Left lobe of liver (tissue), 2 donors: ENCODE measurements around the gene NAIF1. TPM values are rescaled to one million over a fixed set of nuclear protein-coding genes. Genes with fewer than 3 reads are reported as not detected.
A peak's percentile ranks its signal among the peaks of the same experiment; 100 is the strongest.
"Not testable (repeated sequence)": the region's sequence is repeated elsewhere in the genome, so short reads cannot be mapped to it uniquely, and the experiment has no call there.

Experiments used
- ATAC-seq: fragments of 200-7000 bp; cut with Tn5 transposase; one replicate; pipeline ENCODE4 v1.9.1; 2020; ENCODE audit warnings: mild to moderate bottlenecking, moderate library complexity
- DNase-seq: peaks from one replicate; pipeline ENCODE4 v3.0.0-alpha.2; 2020; ENCODE audit warnings: low spot score
- total RNA-seq: library from RNA; stranded (reverse); gene quantifications from one replicate; pipeline ENCODE4 v1.2.1, GENCODE V29; 2021
- donor health status: DM: no; HTN: no; CAD: no; lungs with moderate emphysema.
- donor health status: DM: no; HTN: yes; CAD: no.

NAIF1 gene
- total RNA-seq, 1 donor from 2014 or later = 6.3 TPM

DNA sequence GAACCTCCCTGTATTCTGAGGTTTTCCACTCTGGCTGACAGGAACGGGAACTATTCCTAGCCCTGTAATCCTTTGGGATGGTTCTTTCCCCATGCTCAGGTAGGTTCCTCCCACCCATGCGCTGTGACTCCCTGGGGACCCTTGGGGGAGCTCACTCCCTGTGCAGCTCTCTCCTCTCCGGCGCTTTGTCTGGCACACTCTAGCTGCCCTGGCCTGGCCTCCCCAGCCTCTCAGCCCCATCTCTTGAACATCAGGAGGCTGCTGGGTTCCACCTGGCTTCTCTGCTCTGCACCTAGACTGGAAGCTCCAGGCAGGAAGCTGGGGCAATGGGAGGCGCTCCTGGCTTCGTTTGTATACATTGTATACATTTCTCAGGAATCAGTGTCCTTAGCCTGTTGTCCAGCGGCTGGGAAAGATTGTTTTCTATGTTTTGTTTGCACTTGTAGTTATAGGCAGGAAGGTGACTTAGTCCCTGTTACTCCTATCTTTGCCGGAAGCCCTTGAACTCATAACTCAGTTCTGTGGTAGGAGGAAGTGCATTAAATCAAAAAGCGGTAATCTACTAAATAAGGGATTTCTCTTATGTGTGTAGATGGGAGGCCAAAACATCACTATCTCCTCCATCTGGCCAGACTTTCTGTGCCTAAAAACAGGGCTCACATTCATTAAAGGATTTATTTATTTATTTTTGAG, 21.3 kb upstream of the NAIF1 start:
- no peak for ATAC-seq
- DNase-seq = no peak

DNA sequence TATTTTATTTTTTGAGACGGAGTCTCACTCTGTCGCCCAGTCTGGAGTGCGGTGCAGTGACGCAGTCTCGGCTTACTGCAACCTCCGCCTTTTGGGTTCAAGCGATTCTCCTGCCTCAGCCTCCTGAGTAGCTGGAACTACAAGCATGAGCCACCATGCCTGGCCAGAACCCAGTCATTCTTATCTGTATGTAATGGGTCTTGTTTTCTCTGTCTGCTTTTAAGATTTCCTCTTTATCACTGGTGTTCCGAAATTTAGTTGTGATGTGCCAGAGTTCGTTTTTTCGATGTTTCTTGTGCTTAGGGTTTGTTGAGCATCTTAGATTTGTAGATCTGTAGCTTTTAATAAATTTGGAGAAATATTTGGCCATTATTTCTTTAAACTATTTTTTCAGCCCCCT, 20.1 kb upstream of the NAIF1 start:
- DNase-seq = no peak
- ATAC-seq = no peak

DNA sequence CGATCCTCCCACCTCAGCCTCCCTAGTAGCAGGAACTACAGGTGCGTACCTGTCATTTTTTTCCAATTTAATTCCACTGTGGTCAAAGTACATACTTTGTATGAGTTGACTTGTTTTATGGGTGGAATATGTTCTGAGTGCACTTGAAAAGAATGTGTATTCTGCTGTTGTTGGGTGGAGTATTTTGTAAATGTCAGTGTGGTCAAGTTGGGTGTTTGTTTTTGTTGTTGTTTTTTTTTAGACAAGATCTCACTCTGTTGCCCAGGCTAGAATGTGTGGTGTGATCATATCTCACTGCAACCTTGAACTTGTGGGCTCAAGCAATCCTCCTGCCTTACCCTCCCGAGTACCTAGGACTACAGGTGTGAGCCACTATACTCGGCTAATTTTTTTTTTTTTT, 18.8 kb upstream of the NAIF1 start:
- no peak for DNase-seq
- ATAC-seq = no peak

DNA sequence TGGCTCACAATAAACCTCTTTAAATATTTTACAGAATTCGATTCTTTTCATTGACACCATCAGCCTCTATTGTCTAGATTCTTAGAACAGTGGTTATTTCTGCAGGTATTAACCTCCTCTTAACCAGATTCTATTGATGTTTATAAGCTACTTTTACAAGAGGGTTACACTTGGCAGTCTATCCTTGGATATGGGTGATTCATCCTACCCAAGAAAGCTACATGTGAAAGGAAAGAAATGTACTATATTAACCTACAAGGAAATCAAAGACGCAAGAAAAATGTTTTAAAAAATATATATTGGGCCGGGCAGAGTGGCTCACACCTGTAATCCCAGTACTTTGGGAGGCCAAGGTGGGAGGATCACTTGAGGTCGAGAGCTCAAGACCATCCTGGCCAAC, 17.6 kb upstream of the NAIF1 start:
- DNase-seq (no peak), ATAC-seq (no peak)

DNA sequence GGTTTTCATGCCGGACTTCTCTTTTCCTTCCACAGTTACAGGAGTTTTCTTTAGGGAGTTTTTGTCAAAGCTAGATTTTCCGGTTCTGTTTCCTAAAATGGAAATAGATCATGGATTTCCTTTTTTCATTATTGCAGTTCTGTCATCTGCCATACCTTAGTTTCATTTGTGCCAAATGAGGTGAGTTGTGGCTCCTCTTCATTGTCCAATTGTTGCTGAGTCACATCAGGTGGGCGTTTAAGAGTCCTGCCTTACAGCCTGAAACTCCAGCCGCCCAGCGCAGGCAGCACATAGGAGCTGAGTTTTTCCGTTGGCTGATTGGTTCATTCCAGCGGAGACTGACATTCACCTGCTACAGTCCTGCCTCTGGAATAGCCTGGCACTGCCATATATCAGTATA, 15.0 kb upstream of the NAIF1 start:
- ATAC-seq = no peak

DNA sequence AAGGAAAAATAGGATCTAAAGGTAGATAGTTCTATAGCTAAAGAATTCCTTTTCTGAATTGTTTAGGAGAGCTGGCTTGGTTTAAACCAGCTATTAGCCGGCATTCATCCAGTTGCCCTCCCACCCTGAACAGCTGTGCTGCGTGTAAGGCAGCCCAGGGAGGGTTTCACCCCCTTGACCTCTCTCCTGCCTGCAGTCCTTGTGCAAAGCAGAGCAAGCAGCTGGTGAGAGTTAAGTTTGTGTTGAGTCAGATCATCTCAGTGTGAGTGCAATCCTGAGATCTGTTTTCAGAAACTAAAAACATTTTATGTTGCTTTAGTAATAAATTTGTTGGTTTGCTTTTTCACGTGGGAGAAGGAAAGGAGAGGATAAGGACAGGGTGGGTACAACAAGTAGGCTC, 13.9 kb upstream of the NAIF1 start:
- DNase-seq (peak; percentile 39), ATAC-seq (no peak)

More for the DNA sequence above, 15.0 kb upstream of the NAIF1 start:
- DNase-seq = no peak

DNA sequence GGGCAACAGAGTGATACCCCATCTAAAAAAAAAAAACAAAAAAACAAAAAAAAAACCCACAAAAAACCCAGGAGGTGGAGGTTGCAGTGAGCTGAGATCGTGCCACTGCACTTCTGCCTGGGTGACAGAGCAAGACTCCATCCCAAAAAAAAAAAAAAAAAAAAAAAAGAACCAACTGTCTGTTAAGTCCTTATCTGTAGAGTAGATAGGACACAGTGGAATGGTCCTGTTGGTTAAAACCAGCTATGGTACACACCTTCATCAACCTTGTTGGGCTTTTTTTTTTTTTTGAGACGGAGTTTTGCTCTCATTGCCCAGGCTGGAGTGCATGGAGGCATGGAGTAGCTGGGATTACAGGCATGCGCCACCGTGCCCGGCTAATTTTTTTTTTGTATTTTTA, 13.1 kb upstream of the NAIF1 start:
- DNase-seq (no peak), ATAC-seq (no peak)

DNA sequence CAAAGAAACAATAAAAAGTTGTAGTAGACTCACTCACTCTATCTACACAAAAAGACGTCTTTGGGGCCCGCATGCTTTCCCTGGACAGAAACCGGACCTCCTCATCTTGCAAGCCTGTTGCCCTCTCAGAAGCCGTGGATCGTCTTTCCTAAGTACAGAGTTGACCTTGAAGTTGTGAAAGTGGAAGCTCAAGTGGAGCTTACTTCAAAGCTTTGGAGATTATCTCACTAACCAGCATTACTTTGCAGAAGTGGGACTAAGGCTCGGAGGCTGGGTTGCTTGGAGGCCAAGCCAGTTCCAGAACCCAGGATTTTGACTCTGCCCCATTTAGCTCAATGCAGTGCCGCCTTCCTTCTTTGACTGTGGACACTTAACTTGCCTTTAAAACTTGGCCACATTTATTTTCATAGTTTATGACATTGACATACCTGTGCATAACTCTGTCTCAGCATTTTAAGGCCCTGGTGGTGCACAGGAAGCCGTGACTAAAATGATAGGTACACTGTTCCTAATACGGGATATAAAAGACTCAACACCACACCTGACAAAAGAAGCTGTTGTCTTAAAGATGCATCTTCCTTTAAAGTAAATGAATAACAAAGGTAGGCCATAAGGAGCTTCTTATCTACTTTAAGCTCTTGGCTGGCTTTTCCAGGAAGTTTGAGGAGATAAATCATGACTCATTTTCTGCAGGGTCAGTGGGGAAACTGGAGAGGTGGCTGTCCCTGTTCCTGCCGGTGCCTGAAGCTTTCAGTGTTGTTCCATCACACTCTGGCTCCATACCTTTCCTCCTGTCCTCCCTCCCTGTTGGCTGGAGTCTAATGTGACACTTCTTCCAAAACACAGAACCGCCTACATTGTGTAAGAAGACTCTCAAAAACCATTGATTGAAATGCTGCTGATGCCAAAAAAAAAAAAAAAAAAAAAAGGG, 11.6 kb upstream of the NAIF1 start:
- ATAC-seq = peak; percentile 87
- DNase-seq = peak; percentile 66

DNA sequence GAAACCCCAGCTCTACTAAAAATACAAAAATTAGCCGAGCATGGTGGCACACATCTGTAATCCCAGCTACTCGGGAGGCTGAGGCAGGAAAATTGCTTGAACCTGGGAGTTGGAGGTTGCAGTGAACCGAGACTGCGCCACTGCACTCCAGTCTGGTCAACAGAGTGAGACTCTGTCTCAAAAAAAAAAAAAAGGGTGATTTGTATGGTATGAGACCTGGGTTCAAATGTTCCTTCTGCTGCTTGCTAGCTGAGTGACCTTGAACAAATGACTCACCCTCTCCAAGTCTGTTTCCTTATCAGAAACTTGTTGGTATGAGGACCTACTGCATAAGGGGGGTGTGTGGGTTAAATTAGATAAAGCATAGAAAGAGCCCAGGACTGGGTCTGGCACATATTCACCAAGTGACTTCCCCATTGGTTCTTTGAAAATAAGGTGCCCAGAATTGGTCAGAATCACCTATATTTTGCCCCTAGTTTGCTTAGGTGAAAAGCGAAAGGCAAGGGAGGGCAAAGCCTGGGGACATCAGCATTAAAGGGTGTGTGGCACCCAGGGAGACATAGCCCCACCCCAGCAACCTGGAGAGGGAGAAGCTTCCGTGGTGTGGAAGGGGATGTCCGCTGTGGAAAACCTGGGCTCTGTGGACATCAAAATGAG, 10.9 kb upstream of the NAIF1 start:
- DNase-seq (no peak), ATAC-seq (no peak)

DNA sequence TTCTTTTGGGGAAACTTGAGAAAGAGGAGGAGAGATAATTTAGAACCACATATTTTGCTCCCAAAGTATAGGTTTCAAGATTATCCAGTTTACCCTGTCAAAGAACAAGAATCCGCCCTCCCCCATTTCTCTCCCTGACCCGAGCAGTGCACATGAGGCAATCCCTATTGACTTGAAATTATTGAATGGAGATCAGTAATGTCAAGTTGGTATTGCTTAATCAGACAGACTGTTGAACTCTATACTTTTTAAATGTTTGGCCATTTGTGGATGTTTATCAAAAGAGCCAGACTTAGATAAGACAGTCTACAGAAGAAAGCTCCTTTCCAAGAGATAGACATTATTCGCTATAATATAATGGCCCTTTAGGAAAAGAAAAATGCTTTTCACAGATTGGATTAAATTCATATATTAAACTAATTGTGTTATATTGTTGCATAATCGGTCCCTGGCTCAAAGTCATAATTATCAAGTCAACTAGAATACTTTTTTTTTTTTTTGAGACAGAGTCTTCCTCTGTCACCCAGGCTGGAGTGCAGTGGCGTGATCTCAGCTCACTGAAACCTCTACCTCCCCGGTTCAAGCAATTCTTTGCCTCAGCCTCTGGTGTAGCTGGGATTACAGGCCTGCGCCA, 6.2 kb upstream of the NAIF1 start:
- peak; percentile 52 for ATAC-seq
- no peak for DNase-seq

DNA sequence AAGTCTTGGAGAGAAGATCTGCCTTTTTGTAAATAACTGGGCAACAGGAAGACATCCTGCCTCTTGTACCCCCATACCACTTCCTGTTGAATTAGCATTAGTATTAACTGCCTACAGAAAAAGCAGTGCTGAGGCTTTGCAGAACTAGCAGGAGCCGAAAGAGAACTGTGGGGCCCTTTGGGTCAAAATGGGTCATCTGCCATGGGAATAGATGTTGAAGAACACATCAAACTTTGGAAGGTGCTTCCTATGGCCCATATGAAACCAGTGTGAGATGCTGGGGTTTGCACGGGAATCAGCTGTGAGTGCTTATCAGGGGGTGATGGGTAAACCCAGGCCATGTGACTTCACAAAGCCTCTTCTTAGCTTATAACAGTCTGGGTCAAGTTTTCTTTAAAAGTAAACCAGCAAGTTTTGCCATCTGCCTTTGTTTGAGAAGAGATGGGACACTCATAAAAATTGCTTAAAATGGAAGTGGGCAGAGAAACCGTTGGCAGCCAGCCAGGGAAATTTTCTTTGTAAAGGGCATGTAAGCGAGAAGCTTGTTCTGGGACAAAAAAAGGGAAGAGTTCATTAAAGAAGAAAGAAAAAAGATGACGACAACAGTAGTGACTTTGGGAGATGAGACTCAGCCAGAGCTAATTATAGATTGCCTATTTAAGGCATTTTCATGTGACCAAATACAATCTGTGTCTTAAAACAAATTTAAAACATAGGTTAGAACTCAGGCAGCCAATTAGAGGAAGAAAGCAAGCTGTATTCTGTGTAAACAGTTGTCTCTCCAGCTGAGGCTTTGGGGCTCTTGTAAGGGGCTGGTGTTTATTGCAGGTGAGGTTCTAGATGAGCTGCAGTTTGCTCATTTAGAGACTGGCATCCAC, 5.3 kb upstream of the NAIF1 start:
- DNase-seq (peak; percentile 78), ATAC-seq (no peak)

DNA sequence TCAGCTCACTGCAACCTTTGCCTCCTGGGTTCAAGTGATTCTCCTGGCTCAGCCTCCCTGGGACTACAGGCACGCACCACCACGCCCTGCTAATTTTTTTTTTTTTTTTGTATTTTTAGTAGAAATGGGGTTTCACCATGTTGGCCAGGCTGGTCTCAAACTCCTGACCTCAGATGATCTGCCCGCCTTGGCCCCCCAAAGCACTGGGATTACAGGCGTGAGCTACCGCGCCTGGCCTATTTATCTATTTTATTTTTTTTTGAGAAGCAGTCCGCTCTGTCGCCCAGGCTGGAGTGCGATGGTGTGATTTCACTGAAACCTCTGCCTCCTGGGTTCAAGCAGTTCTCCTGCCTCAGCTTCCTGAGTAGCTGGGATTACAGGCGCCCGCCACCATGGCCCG, 4.4 kb upstream of the NAIF1 start:
- ATAC-seq, DNase-seq: not testable (repeated sequence)

DNA sequence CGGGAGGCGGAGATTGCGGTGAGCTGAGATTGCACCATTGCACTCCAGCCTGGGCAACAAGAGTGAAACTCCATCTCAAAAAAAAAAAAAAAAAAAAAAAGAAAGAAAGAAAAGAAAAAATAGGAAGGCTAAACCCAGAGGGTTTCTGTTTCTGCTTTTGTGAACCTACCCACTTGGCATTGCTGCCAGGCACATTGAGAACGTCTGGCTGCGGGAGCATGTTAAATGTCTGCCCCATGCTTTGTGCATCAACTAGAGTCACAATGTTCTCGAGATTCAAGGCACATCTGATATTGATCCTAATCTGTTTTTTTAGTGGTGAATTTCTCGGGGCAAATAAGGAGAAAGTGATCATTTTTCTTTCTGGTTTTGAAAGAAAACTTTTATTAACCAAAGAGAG, 3.8 kb upstream of the NAIF1 start:
- DNase-seq (no peak), ATAC-seq (no peak)

DNA sequence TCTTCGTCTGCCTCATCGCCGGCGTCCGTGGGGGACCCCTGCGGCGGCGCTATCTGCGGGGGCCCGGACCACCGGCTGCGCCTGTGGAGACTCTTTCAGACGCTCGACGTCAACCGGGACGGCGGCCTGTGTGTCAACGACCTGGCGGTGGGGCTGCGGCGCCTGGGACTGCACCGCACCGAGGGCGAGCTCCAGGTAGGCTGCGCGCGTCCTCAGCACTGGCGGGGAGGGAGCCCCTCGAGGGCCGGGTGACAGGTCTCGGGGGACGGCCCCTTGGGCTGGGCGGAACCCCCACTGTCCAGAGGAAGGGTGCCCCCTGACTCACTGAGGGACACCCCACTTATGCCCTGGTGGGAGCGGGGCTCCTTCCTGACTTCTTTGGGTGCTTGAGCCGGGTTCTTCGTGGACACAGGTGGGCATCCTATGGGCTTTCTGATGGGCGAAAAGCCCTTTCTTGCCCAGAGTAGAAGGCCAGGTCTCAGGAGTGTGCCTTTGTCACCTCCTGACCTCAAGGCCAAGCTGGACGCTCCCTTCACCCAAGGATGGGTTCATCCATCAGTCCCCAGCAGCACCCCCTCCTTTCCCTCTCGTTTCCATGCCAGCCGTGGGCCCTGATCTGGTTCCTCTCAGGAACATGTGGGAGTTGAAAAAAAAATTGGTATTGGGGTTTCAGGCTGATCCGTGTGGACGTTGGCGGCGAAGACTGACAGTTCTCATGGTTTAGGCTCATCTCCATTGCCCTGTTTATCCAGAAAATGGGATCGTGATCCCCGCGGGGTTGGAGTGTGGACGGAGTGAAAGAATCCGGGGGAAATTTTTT, 1.5 kb upstream of the NAIF1 start:
- DNase-seq (peak; percentile 52), ATAC-seq (no peak)

DNA sequence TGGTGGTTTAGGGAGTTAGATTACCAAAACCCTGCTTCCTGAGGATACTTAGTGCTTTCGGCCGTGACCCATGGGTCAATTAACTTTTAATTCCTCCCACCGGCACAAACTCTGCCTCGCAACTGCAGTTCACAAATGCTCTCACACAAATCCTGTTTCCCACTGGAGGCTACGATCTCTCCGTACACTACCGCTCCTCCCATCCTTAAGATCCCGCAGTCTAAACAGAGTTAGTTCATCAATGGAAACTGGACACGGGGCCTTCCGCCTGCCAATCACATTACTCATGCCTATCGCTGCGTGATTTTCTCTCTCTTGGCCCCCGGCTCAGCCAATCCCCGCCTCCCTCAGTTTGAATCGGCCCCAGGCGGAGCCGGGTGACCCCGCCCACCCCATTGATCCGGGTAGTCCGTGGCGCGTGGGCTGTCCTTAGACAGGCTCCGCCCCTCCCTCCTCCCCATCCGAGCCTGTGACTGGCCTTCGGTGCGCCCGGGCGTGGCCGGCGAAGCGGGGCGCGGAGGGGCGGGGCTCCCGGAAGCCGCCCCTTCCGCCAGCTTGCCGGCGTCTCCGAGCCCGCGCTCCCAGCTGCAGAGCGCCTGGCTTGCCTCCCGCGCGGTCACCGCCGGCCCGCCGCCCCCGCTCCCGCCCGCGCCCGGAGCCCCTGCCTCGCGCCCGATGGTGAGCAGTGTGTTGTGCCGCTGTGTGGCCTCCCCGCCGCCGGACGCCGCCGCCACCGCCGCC, 695 bp upstream of the NAIF1 start, which contains the start of gene SLC25A25:
SLC25A25 (plus strand) TSS at position 588 of the 741 bp plus-strand sequence; CDS start at position 676, 88 bp downstream.
- DNase-seq (peak; percentile 100), ATAC-seq (peak; percentile 81)

DNA sequence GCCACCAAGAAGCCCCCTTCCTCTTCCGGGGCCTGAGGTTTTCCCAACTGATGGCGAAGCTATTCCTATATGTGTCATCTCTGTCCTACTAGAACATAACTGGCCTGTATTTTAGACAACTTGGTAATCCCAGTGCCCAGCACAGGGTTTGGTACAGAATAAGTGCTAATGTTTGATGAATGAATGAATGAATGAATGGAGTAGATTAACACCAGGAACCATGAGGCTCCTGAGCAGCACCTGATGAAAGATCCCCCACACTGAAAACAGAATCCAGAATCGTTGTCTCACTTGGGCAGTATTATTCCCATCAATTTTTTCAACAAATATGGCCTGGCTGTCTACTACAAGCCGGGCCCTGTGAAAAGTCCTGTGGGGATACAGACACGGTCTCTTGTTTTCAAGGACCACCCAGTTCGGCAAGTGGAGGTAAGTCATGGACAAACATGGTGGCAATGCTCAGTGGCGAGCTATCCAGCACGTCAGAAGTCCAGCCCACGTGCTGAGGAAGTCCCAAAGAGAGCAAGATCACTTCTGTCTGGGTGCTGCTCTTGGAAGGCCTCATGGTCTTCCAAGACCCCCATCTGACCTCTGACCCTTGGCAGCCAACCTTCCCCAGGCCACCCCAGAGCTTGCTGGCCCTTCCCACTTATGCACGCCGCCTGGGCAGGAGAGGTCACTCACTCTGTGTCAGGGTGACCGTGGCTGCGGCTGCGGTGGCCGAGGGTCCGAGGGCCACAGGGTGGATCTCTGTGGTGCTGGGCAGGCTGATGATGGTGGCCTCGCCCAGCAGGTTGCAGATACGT, 1.0 kb downstream of the NAIF1 start:
- ATAC-seq = no peak
- peak; percentile 55 for DNase-seq
